Ascending aorta (tissue), 2 donors: ENCODE results near the gene FAM174B. TPM values are rescaled to one million over a fixed set of nuclear protein-coding genes. Genes with fewer than 3 reads are reported as not detected.

ENCODE experiments used
- DNase-seq, 2 donors: peaks; one replicate each; pipeline ENCODE4 v3.0.0-alpha.2; 2019; ENCODE audit warnings: low spot score in 2 of 2
- H3K27ac ChIP-seq, 2 donors: fragments of 200-600 bp; sonication (generic); one replicate each; pipeline ENCODE4 v1.5.1; 2016 to 2017; ENCODE audit warnings: mild to moderate bottlenecking in 1 of 2
- H3K27me3 ChIP-seq: fragments of 200-600 bp; sonication (generic); one replicate; pipeline ENCODE4 v1.5.1; 2017
- H3K36me3 ChIP-seq, 2 donors: fragments of 200-600 bp; sonication (generic); one replicate each; pipeline ENCODE4 v1.5.1; 2016
- H3K4me1 ChIP-seq, 2 donors: fragments of 200-600 bp; sonication (generic); one replicate each; pipeline ENCODE4 v1.5.1; 2016 to 2017; ENCODE audit warnings: mild to moderate bottlenecking in 1 of 2
- H3K4me3 ChIP-seq, 2 donors: fragments of 200-600 bp; sonication (generic); one replicate each; pipeline ENCODE4 v1.5.1; 2016 to 2017; ENCODE audit warnings: mild to moderate bottlenecking in 1 of 2
- H3K9me3 ChIP-seq, 2 donors: fragments of 200-600 bp; sonication (generic); one replicate each; pipeline ENCODE4 v1.5.1; 2016
- CTCF ChIP-seq, 3 experiments: fragments of 200-600 bp in 2 of 3; fragments of 450-650 bp in 1 of 3; sonication (generic) in 2 of 3; IDR thresholded peaks; one replicate each; pipeline ENCODE4 v1.5.1; 2016 to 2019; ENCODE audit warnings: antibody characterized with exemption in 3 of 3, mild to moderate bottlenecking in 1 of 3, moderate library complexity in 1 of 3
- intact Hi-C: fragments of 100-400 bp; cut with DNase I; formaldehyde crosslinking; loops from one replicate; pipeline ENCODE4 v1.15.1; 2023
- total RNA-seq: library from RNA; depleted of rRNA; stranded (reverse); fragments of >200 nt; gene quantifications from one replicate; pipeline ENCODE4 v1.1.0, GENCODE V29; 2016

The FAM174B gene
- total RNA-seq, 1 donor from 2014 or later = 5.2 TPM

- no peaks in the 10 kb centered on the region for H3K9me3 ChIP-seq
- no peak overlapping the region for H3K27ac ChIP-seq
- H3K4me1 ChIP-seq = no peaks in the 10 kb centered on the region
- H3K36me3 ChIP-seq = no peaks in the 10 kb centered on the region
- no peak for DNase-seq
- no peak overlapping the region for H3K4me3 ChIP-seq
- intact Hi-C loops = no loop called here
- no peak for TF ChIP-seq CTCF (IDR thresholded peaks at IDR 0.05)
- no peaks in the 10 kb centered on the region for H3K27me3 ChIP-seq
These were observed 83.8 kb downstream of the FAM174B start for GRCh38 chr15:92571824-92572223.

GRCh38 chr15:92570391-92570790 lies 85.2 kb downstream of the FAM174B start:
- Histone ChIP-seq H3K27me3 (no peaks in the 10 kb centered on the region), H3K9me3 (no peaks in the 10 kb centered on the region), H3K4me1 (no peaks in the 10 kb centered on the region), H3K36me3 (no peaks in the 10 kb centered on the region), H3K4me3 (no peak overlapping the region), H3K27ac (no peak overlapping the region)
- intact Hi-C loops = no loop called here
- no peak for TF ChIP-seq CTCF (IDR thresholded peaks at IDR 0.05)
- no peak for DNase-seq

- H3K27ac ChIP-seq = no peak overlapping the region
- DNase-seq = no peak
- H3K36me3 ChIP-seq = no peaks in the 10 kb centered on the region
- no peaks in the 10 kb centered on the region for H3K4me1 ChIP-seq
- TF ChIP-seq CTCF (IDR thresholded peaks at IDR 0.05) = no peak
- no peaks in the 10 kb centered on the region for H3K27me3 ChIP-seq
- H3K9me3 ChIP-seq = no peaks in the 10 kb centered on the region
- no peak overlapping the region for H3K4me3 ChIP-seq
- intact Hi-C loops = no loop called here
These were observed 85.8 kb downstream of the FAM174B start for GRCh38 chr15:92569778-92570177.

Other genes starting within 250 kb of the FAM174B start
- gene CHD2, start 244.5 kb upstream of the FAM174B start, total RNA-seq = 61.2 TPM